K562 (cell line): Measurements from ENCODE around the gene PPIP5K2. TPM values are rescaled to one million over a fixed set of nuclear protein-coding genes. Genes with fewer than 3 reads are reported as not detected.
A peak's percentile ranks its signal among the peaks of the same experiment; 100 is the strongest.

Source experiments
- ETS2 ChIP-seq: IDR thresholded peaks from 2 replicates; pipeline ENCODE4 v1.6.1; 2016; ENCODE audit warnings: borderline replicate concordance, missing genetic modification characterization, mild to moderate bottlenecking, moderate library complexity, missing compliant biosample characterization; ENCODE audit not compliant: poor library complexity, severe bottlenecking
- NR2C1 ChIP-seq, 2 experiments: fragments of 450-650 bp; IDR thresholded peaks; 2 replicates each; pipeline ENCODE4 v1.6.1; 2017; ENCODE audit warnings: mild to moderate bottlenecking in 2 of 2, antibody characterized with exemption in 1 of 2, inconsistent platforms in 1 of 2, missing compliant biosample characterization in 1 of 2, missing genetic modification characterization in 1 of 2
- PHB ChIP-seq: fragments of 250-450 bp; sonication (Bioruptor Pico); IDR thresholded peaks from 2 replicates; pipeline ENCODE4 v1.5.0; 2021
- RUNX1 ChIP-seq: sonication (generic); IDR thresholded peaks from 2 replicates; pipeline ENCODE4 v1.6.1; 2016; ENCODE audit warnings: antibody characterized with exemption, low read depth
- SIN3A ChIP-seq, 2 experiments: fragments of 150-350 bp in 1 of 2; IDR thresholded peaks; 2 replicates each; pipeline ENCODE4 v1.6.1; 2011 to 2016; ENCODE audit warnings: borderline replicate concordance in 2 of 2, low read depth in 2 of 2, low read length in 2 of 2, mild to moderate bottlenecking in 2 of 2, moderate library complexity in 2 of 2; ENCODE audit not compliant: control insufficient read depth in 1 of 2
- SMAD4 ChIP-seq: fragments of 250-450 bp; sonication (Bioruptor Pico); conservative IDR thresholded peaks from 2 replicates; pipeline ENCODE4 v1.8.0; 2021; ENCODE audit warnings: inconsistent platforms, mild to moderate bottlenecking, moderate library complexity
- SUPT5H ChIP-seq: fragments of 450-650 bp; IDR thresholded peaks from 2 replicates; pipeline ENCODE4 v1.6.1; 2016
- TOE1 ChIP-seq, 2 experiments: fragments of 450-650 bp in 1 of 2; sonication (generic) in 1 of 2; formaldehyde crosslinking in 1 of 2; IDR thresholded peaks; 2 replicates each; pipeline versions ENCODE4 v1.7.1 to v1.8.0; 2016 to 2022; ENCODE audit warnings: borderline replicate concordance in 2 of 2, mild to moderate bottlenecking in 2 of 2, antibody characterized with exemption in 1 of 2, inconsistent platforms in 1 of 2, low read depth in 1 of 2, missing genetic modification reagents in 1 of 2, moderate library complexity in 1 of 2
- ZC3H8 ChIP-seq: fragments of 450-650 bp; IDR thresholded peaks from 2 replicates; pipeline ENCODE4 v1.6.1; 2017
- ZNF561 ChIP-seq: fragments of 450-650 bp; formaldehyde crosslinking; conservative IDR thresholded peaks from 2 replicates; pipeline ENCODE4 v1.4.0; 2020; ENCODE audit warnings: mild to moderate bottlenecking, moderate library complexity
- polyA plus RNA-seq, 8 experiments: library from polyadenylated mRNA; depleted of rRNA in 4 of 8; stranded (reverse) in 5 of 8; unstranded in 3 of 8; fragments of >200 nt; fragmentation: Nextera tagmentation in 2 of 8; fragmentation: Illumina TruSeq in 1 of 8; extraction: Ambion mirVana in 2 of 8; extraction: Trizol in 1 of 8; gene quantifications; 2 replicates each; pipeline versions ENCODE4 v1.2.1 to v1.2.3, GENCODE V29; 2011 to 2014; ENCODE audit warnings: inconsistent platforms in 1 of 8, missing spikeins in 1 of 8
- total RNA-seq, 7 experiments: library from RNA; depleted of rRNA in 6 of 7; stranded (reverse); fragments of >200 nt in 6 of 7; fragmentation: Illumina TruSeq in 2 of 7; extraction: Trizol in 2 of 7; gene quantifications; 2 replicates each; pipeline versions ENCODE4 v1.2.1 to v1.2.3, GENCODE V29; 2011 to 2021; ENCODE audit warnings: low replicate concordance in 1 of 7
- TF ChIP-seq, protein P1 (sequence below): fragments of 250-450 bp; sonication (Bioruptor Pico); IDR thresholded peaks from 2 replicates; pipeline ENCODE4 v1.8.0; 2022; ENCODE audit warnings: inconsistent platforms
- TF ChIP-seq, protein P2 (sequence below): IDR thresholded peaks from 2 replicates; pipeline ENCODE4 v1.6.1; 2011; ENCODE audit warnings: borderline replicate concordance, low read depth, mild to moderate bottlenecking, moderate library complexity, low read length; ENCODE audit not compliant: insufficient read depth, poor library complexity, severe bottlenecking
- TF ChIP-seq, protein P3 (sequence below): sonication (generic); formaldehyde crosslinking; IDR thresholded peaks from 2 replicates; pipeline ENCODE4 v1.8.1; 2023; ENCODE audit warnings: missing genetic modification reagents, mild to moderate bottlenecking, borderline replicate concordance
- TF ChIP-seq, protein P4 (sequence below): fragments of 250-450 bp; sonication (Bioruptor Pico); IDR thresholded peaks from 2 replicates; pipeline ENCODE4 v1.4.0; 2020

The PPIP5K2 gene
- total and polyA plus RNA-seq, 9 of the 15 experiments (the other 6 are each of a cell fraction or from before 2014, with no cell fraction given): 39.4 to 150 (median 99.1) TPM

DNA sequence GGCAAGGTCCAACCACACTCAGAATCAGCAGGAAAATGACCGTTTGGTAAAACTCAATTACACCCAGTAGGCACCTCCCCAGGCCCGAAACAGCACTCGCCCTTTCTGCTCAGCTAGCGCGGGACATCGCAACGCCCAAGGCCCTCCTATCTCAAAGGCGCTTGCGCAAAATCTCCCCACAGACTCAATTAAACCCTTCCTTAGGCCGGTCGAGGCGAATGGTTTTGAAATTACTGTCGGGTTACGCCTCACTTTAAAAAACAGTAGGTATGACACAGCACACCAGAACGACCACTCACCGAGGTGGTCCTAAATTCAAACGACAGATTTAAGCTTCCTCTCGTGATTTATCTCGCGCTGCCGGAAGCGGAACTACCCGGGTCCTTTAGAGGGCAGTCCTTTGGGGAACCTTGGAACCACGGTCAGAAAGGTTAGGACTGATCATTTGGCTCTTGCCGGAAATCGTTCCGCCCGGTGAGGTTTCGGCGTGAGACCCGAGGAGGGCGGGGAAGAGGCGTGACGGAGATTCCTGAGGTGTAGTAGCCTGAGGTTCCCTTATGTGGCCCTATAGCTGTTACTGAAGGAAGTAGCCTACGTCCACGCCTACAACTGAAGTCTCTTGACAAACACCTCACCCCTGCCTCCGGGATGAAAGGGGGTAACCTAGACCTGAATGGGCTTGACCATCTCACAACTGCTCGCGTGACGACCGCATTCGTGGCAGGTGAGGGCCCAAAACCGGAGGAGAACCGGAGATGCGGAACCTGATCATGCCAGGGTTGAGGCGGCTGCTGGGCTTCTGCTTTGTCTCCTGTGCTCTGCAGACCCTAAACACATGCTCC lies at the start of gene PPIP5K2, which contains the start of gene GIN1 (continued):
- TF ChIP-seq, protein P1, sequence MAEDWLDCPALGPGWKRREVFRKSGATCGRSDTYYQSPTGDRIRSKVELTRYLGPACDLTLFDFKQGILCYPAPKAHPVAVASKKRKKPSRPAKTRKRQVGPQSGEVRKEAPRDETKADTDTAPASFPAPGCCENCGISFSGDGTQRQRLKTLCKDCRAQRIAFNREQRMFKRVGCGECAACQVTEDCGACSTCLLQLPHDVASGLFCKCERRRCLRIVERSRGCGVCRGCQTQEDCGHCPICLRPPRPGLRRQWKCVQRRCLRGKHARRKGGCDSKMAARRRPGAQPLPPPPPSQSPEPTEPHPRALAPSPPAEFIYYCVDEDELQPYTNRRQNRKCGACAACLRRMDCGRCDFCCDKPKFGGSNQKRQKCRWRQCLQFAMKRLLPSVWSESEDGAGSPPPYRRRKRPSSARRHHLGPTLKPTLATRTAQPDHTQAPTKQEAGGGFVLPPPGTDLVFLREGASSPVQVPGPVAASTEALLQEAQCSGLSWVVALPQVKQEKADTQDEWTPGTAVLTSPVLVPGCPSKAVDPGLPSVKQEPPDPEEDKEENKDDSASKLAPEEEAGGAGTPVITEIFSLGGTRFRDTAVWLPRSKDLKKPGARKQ (CRISPR knock-in tag): no peak
- TF ChIP-seq, protein P2, sequence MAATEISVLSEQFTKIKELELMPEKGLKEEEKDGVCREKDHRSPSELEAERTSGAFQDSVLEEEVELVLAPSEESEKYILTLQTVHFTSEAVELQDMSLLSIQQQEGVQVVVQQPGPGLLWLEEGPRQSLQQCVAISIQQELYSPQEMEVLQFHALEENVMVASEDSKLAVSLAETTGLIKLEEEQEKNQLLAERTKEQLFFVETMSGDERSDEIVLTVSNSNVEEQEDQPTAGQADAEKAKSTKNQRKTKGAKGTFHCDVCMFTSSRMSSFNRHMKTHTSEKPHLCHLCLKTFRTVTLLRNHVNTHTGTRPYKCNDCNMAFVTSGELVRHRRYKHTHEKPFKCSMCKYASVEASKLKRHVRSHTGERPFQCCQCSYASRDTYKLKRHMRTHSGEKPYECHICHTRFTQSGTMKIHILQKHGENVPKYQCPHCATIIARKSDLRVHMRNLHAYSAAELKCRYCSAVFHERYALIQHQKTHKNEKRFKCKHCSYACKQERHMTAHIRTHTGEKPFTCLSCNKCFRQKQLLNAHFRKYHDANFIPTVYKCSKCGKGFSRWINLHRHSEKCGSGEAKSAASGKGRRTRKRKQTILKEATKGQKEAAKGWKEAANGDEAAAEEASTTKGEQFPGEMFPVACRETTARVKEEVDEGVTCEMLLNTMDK: no peak
- TF ChIP-seq RUNX1: no peak
- no peak for TF ChIP-seq ZC3H8
- TF ChIP-seq, protein P3, sequence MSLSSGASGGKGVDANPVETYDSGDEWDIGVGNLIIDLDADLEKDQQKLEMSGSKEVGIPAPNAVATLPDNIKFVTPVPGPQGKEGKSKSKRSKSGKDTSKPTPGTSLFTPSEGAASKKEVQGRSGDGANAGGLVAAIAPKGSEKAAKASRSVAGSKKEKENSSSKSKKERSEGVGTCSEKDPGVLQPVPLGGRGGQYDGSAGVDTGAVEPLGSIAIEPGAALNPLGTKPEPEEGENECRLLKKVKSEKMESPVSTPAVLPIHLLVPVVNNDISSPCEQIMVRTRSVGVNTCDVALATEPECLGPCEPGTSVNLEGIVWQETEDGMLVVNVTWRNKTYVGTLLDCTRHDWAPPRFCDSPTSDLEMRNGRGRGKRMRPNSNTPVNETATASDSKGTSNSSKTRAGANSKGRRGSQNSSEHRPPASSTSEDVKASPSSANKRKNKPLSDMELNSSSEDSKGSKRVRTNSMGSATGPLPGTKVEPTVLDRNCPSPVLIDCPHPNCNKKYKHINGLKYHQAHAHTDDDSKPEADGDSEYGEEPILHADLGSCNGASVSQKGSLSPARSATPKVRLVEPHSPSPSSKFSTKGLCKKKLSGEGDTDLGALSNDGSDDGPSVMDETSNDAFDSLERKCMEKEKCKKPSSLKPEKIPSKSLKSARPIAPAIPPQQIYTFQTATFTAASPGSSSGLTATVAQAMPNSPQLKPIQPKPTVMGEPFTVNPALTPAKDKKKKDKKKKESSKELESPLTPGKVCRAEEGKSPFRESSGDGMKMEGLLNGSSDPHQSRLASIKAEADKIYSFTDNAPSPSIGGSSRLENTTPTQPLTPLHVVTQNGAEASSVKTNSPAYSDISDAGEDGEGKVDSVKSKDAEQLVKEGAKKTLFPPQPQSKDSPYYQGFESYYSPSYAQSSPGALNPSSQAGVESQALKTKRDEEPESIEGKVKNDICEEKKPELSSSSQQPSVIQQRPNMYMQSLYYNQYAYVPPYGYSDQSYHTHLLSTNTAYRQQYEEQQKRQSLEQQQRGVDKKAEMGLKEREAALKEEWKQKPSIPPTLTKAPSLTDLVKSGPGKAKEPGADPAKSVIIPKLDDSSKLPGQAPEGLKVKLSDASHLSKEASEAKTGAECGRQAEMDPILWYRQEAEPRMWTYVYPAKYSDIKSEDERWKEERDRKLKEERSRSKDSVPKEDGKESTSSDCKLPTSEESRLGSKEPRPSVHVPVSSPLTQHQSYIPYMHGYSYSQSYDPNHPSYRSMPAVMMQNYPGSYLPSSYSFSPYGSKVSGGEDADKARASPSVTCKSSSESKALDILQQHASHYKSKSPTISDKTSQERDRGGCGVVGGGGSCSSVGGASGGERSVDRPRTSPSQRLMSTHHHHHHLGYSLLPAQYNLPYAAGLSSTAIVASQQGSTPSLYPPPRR (CRISPR knock-in tag): 0 out of 2 replicates have a peak, but pooled peaks have one; percentile 36
- TF ChIP-seq NR2C1 (IDR thresholded peaks at IDR 0.05): peak; percentile 90
- TF ChIP-seq NR2C1 (tag; IDR thresholded peaks at IDR 0.05): peak; percentile 93
- TF ChIP-seq SUPT5H: peak; percentile 77
- no peak for TF ChIP-seq SMAD4
- TF ChIP-seq, protein P4, sequence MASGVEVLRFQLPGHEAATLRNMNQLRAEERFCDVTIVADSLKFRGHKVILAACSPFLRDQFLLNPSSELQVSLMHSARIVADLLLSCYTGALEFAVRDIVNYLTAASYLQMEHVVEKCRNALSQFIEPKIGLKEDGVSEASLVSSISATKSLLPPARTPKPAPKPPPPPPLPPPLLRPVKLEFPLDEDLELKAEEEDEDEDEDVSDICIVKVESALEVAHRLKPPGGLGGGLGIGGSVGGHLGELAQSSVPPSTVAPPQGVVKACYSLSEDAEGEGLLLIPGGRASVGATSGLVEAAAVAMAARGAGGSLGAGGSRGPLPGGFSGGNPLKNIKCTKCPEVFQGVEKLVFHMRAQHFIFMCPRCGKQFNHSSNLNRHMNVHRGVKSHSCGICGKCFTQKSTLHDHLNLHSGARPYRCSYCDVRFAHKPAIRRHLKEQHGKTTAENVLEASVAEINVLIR (CRISPR knock-in tag): peak; percentile 42; the same call in 1 of the 2 replicates
- TF ChIP-seq SIN3A (IDR thresholded peaks at IDR 0.05; ENCODE audit: borderline replicate concordance in 2 of 2, control insufficient read depth in 1 of 2, low read depth in 2 of 2, low read length in 2 of 2): peak in 1 of 2 experiments; percentile 76; a peak in 3 of 4 replicates
- no peak for TF ChIP-seq PHB (CRISPR knock-in tag)
- no peak for TF ChIP-seq ZNF561 (CRISPR knock-in tag)
- TF ChIP-seq ETS2 (tag): no peak
- peak; percentile 86 for TF ChIP-seq TOE1 (IDR thresholded peaks at IDR 0.05; ENCODE audit: borderline replicate concordance)
- TF ChIP-seq TOE1 (CRISPR knock-in tag; IDR thresholded peaks at IDR 0.05; ENCODE audit: borderline replicate concordance, low read depth): no peak
